Panc1 (cell line): Measurements from ENCODE around the gene TCF7. TPM values are rescaled to one million over a fixed set of nuclear protein-coding genes. Genes with fewer than 3 reads are reported as not detected.

Experiments used
- ATAC-seq: fragments of 200-7000 bp; cut with Tn5 transposase; 2 replicates; pipeline ENCODE4 v1.9.1; 2020; ENCODE audit warnings: mild to moderate bottlenecking, moderate library complexity
- BruUV-seq: library from RNA; stranded (reverse); fragments of 400-500 nt; replicated peaks from 2 replicates; lab custom pipeline; 2021; lab: Mats Ljungman, UMichigan
- CTCF ChIA-PET: fragments of 300-600 bp; sonication (Branson Sonifier 250); formaldehyde crosslinking; loops from one replicate; lab custom pipeline; 2022; ENCODE audit warnings: antibody characterized with exemption; lab: Charles Lee
- POLR2A ChIA-PET: fragments of 300-600 bp; sonication (Branson Sonifier 250); formaldehyde crosslinking; loops from one replicate; lab custom pipeline; 2022; ENCODE audit warnings: antibody characterized with exemption; lab: Charles Lee
- DNase-seq: peaks from one replicate; pipeline ENCODE4 v3.0.0-alpha.2; 2010; ENCODE audit warnings: low read depth, low spot score
- H3K27ac ChIP-seq: 2 replicates; pipeline ENCODE4 v1.5.1; 2011; ENCODE audit warnings: mild to moderate bottlenecking, low read length, inconsistent platforms
- H3K27me3 ChIP-seq: fragments of 200-500 bp; sonication (Bioruptor generic); 2 replicates; pipeline ENCODE4 v1.6.0; 2014; ENCODE audit warnings: low read length, inconsistent platforms; ENCODE audit not compliant: control insufficient read depth, insufficient read depth
- H3K36me3 ChIP-seq: fragments of 200-500 bp; sonication (Bioruptor generic); 2 replicates; pipeline ENCODE4 v1.5.1; 2014; ENCODE audit warnings: inconsistent platforms, mild to moderate bottlenecking, low read length, moderate library complexity; ENCODE audit not compliant: control insufficient read depth, insufficient read depth
- H3K4me1 ChIP-seq: 2 replicates; pipeline ENCODE4 v1.5.1; 2011; ENCODE audit warnings: inconsistent platforms, mild to moderate bottlenecking, low read length, moderate library complexity; ENCODE audit not compliant: control insufficient read depth, insufficient read depth
- H3K4me3 ChIP-seq, 2 experiments: 2 replicates each; pipeline ENCODE4 v1.5.1; 2011 to 2012; ENCODE audit warnings: low read depth in 2 of 2, low read length in 2 of 2, mild to moderate bottlenecking in 2 of 2, inconsistent platforms in 1 of 2, moderate library complexity in 1 of 2
- H3K9me3 ChIP-seq: fragments of 200-500 bp; sonication (Bioruptor generic); 2 replicates; pipeline ENCODE4 v1.5.1; 2014; ENCODE audit warnings: low read depth, mild to moderate bottlenecking, inconsistent platforms, low read length, moderate library complexity; ENCODE audit not compliant: control insufficient read depth, insufficient read depth
- CTCF ChIP-seq: fragments of 450-650 bp; IDR thresholded peaks from 2 replicates; pipeline ENCODE4 v1.5.1; 2017; ENCODE audit warnings: mild to moderate bottlenecking
- POLR2AphosphoS5 ChIP-seq: IDR thresholded peaks from 2 replicates; pipeline ENCODE4 v1.6.1; 2012; ENCODE audit warnings: mild to moderate bottlenecking, low read depth, low read length, moderate library complexity
- REST ChIP-seq, 2 experiments: IDR thresholded peaks; 2 replicates each; pipeline ENCODE4 v1.6.1; 2011 to 2012; ENCODE audit warnings: low read depth in 2 of 2, control low read depth in 1 of 2, low read length in 1 of 2, mild to moderate bottlenecking in 1 of 2, moderate library complexity in 1 of 2; ENCODE audit not compliant: insufficient read depth in 1 of 2
- SIN3A ChIP-seq: IDR thresholded peaks from 2 replicates; pipeline ENCODE4 v1.6.1; 2012; ENCODE audit warnings: low read depth, mild to moderate bottlenecking, low read length, moderate library complexity, borderline replicate concordance; ENCODE audit not compliant: insufficient read depth
- TCF7L2 ChIP-seq: IDR thresholded peaks from 2 replicates; pipeline ENCODE4 v1.6.1; 2011; ENCODE audit warnings: mild to moderate bottlenecking, low read depth, low read length, inconsistent platforms
- in situ Hi-C: cut with HindIII; loops from 2 replicates; pipeline ENCODE4 v1.10.0; 2016; ENCODE audit warnings: low sequenced_read_pairs, low pct_unique_long_range_greater_than_20kb
- intact Hi-C: fragments of 100-400 bp; cut with micrococcal nuclease; formaldehyde crosslinking; loops from one replicate; pipeline ENCODE4 v1.10.0; 2022; ENCODE audit not compliant: unreplicated experiment
- total RNA-seq: library from RNA; stranded (reverse); gene quantifications from one replicate; pipeline ENCODE4 v1.2.1, GENCODE V29; 2021; ENCODE audit not compliant: unreplicated experiment

The TCF7 gene
- total RNA-seq, 1 experiment from 2014 or later: 24.0 TPM

- ATAC-seq: no peak
- no TSS peak for BruUV-seq
- in situ Hi-C loops: no loop called here
Observed at GRCh38 chr5:134119720-134120119, 5.2 kb downstream of the TCF7 start.

GRCh38 chr5:134120386-134121138, 6.1 kb downstream of the TCF7 start:
- H3K4me1 ChIP-seq: peaks cover 20% of the 10 kb centered on the region
- no peak for DNase-seq
- no peak overlapping the region for H3K27ac ChIP-seq
- no peaks in the 10 kb centered on the region for H3K27me3 ChIP-seq
- H3K4me3 ChIP-seq: no peak overlapping the region
- POLR2A ChIA-PET: no interaction called here
- BruUV-seq: no TSS peak
- CTCF ChIA-PET: no interaction called here
- no peak for TF ChIP-seq REST (IDR thresholded peaks at IDR 0.05; ENCODE audit: insufficient read depth in 1 of 2, low read depth in 2 of 2, low read length in 1 of 2)
- no peaks in the 10 kb centered on the region for H3K9me3 ChIP-seq
- H3K36me3 ChIP-seq: no peaks in the 10 kb centered on the region
- in situ Hi-C loops (no loop called here), intact Hi-C loops (no loop called here)
- ATAC-seq: no peak

More at GRCh38 chr5:134119720-134120119, 5.2 kb downstream of the TCF7 start:
- intact Hi-C loops: no loop called here
- Histone ChIP-seq H3K4me1 (peaks cover 11% of the 10 kb centered on the region), H3K9me3 (no peaks in the 10 kb centered on the region), H3K27ac (no peak overlapping the region), H3K27me3 (no peaks in the 10 kb centered on the region), H3K36me3 (no peaks in the 10 kb centered on the region), H3K4me3 (no peak overlapping the region)
- no peak for TF ChIP-seq CTCF
- no peak for DNase-seq
- CTCF ChIA-PET: no interaction called here
- POLR2A ChIA-PET: no interaction called here

GRCh38 chr5:134122530-134122929, 8.0 kb downstream of the TCF7 start:
- ChIA-PET POLR2A (interaction anchor here (0.7 kb wide), 1 partner anchor 16 kb away, joined by 3 read pairs; no protein-coding TSS in a partner anchor), CTCF (no interaction called here)
- in situ Hi-C loops: no loop called here
- no peaks in the 10 kb centered on the region for H3K36me3 ChIP-seq
- no peak overlapping the region for H3K4me3 ChIP-seq
- TF ChIP-seq POLR2AphosphoS5 (no peak), REST (IDR thresholded peaks at IDR 0.05; ENCODE audit: insufficient read depth in 1 of 2, low read depth in 2 of 2, low read length in 1 of 2) (no peak), SIN3A (no peak), CTCF (no peak), TCF7L2 (no peak)
- intact Hi-C loops: no loop called here
- H3K9me3 ChIP-seq: no peaks in the 10 kb centered on the region
- H3K27ac ChIP-seq: no peak overlapping the region
- no peaks in the 10 kb centered on the region for H3K27me3 ChIP-seq
- no peak for ATAC-seq
- BruUV-seq: no TSS peak
- DNase-seq: no peak
- peaks cover 31% of the 10 kb centered on the region for H3K4me1 ChIP-seq
